Caco-2 (cell line): ENCODE measurements around the gene ANKRD61. TPM values are rescaled to one million over a fixed set of nuclear protein-coding genes. Genes with fewer than 3 reads are reported as not detected.
"Not testable (repeated sequence)": the region's sequence is repeated elsewhere in the genome, so short reads cannot be mapped to it uniquely, and the experiment has no call there.

Source experiments
- BruUV-seq: library from RNA; stranded (reverse); fragments of 400-500 nt; replicated peaks from 2 replicates; lab custom pipeline; 2021; lab: Mats Ljungman, UMichigan
- CTCF ChIA-PET: fragments of 300-600 bp; sonication (Branson Sonifier 250); formaldehyde crosslinking; loops from one replicate; lab custom pipeline; 2022; ENCODE audit warnings: antibody characterized with exemption; lab: Charles Lee
- POLR2A ChIA-PET: fragments of 300-600 bp; sonication (Branson Sonifier 250); formaldehyde crosslinking; loops from one replicate; lab custom pipeline; 2022; ENCODE audit warnings: antibody characterized with exemption; lab: Charles Lee
- DNase-seq, 2 experiments: peaks; one replicate each; pipeline versions ENCODE4 v3.0.0 to v3.0.0-alpha.2; 2020 to 2022
- H3K27me3 ChIP-seq: replicated peaks from 2 replicates; pipeline ENCODE4 v1.6.0; 2011; ENCODE audit warnings: low read length; ENCODE audit not compliant: control insufficient read depth, insufficient read depth
- H3K36me3 ChIP-seq: 2 replicates; pipeline ENCODE4 v1.5.1; 2011; ENCODE audit warnings: low read length; ENCODE audit not compliant: control insufficient read depth, insufficient read depth
- H3K4me1 ChIP-seq: fragments of 250-450 bp; sonication (Bioruptor Pico); 2 replicates; pipeline ENCODE4 v1.5.1; 2020; ENCODE audit warnings: mild to moderate bottlenecking
- H3K4me3 ChIP-seq: 2 replicates; pipeline ENCODE4 v1.5.1; 2011; ENCODE audit warnings: low read depth, mild to moderate bottlenecking, control low read depth, low read length
- H3K9me3 ChIP-seq: fragments of 250-450 bp; sonication (Bioruptor Pico); 2 replicates; pipeline ENCODE4 v1.5.1; 2020; ENCODE audit warnings: mild to moderate bottlenecking, moderate library complexity
- H3K27ac Mint-ChIP-seq: one replicate; pipeline ENCODE4 v1.8.0; 2022; ENCODE audit warnings: mixed read lengths; ENCODE audit not compliant: unreplicated experiment
- H3K27me3 Mint-ChIP-seq: one replicate; pipeline ENCODE4 v1.8.0; 2022; ENCODE audit warnings: mixed read lengths; ENCODE audit not compliant: insufficient read depth, unreplicated experiment
- H3K36me3 Mint-ChIP-seq: one replicate; pipeline ENCODE4 v1.8.0; 2022; ENCODE audit warnings: mild to moderate bottlenecking, mixed read lengths; ENCODE audit not compliant: insufficient read depth, unreplicated experiment
- H3K4me1 Mint-ChIP-seq: one replicate; pipeline ENCODE4 v1.8.0; 2022; ENCODE audit warnings: low read depth, mixed read lengths; ENCODE audit not compliant: unreplicated experiment
- H3K4me3 Mint-ChIP-seq: one replicate; pipeline ENCODE4 v1.8.0; 2022; ENCODE audit warnings: mild to moderate bottlenecking, moderate library complexity, mixed read lengths; ENCODE audit not compliant: unreplicated experiment
- H3K9me3 Mint-ChIP-seq: one replicate; pipeline ENCODE4 v1.8.0; 2022; ENCODE audit warnings: mixed read lengths; ENCODE audit not compliant: unreplicated experiment
- CTCF ChIP-seq, 2 experiments: fragments of 200-600 bp in 1 of 2; IDR thresholded peaks; 1 replicate in 1 of 2; 2 replicates in 1 of 2; pipeline versions ENCODE4 v1.5.1 to v1.8.0; 2011 to 2022; ENCODE audit warnings: antibody characterized with exemption in 1 of 2, control low read depth in 1 of 2, inconsistent platforms in 1 of 2, low read depth in 1 of 2, low read length in 1 of 2, mild to moderate bottlenecking in 1 of 2, moderate library complexity in 1 of 2; ENCODE audit not compliant: insufficient read depth in 1 of 2, severe bottlenecking in 1 of 2, unreplicated experiment in 1 of 2
- intact Hi-C: fragments of 100-400 bp; cut with micrococcal nuclease; formaldehyde crosslinking; loops from one replicate; pipeline ENCODE4 v1.10.0; 2022; ENCODE audit not compliant: unreplicated experiment
- total RNA-seq: library from RNA; stranded (reverse); gene quantifications from 2 replicates; pipeline ENCODE4 v1.2.3, GENCODE V29; 2022

Gene ANKRD61
- total RNA-seq, 1 experiment from 2014 or later = 0.32 TPM

GRCh38 chr7:6056616-6057015, 25.4 kb downstream of the ANKRD61 start:
- peaks cover 11% of the 10 kb centered on the region for H3K4me1 ChIP-seq
- intact Hi-C loops = no loop called here
- Mint-ChIP-seq H3K36me3 (peaks cover 50% of the 10 kb centered on the region), H3K4me3 (peak overlapping the region; percentile 93), H3K27me3 (no peaks in the 10 kb centered on the region), H3K27ac (no peak overlapping the region), H3K4me1 (no peaks in the 10 kb centered on the region), H3K9me3 (no peaks in the 10 kb centered on the region)
- CTCF ChIA-PET = interaction anchor here (0.8 kb wide), 1 partner anchor 8 kb away, joined by 3 read pairs; no protein-coding TSS in a partner anchor
- no peaks in the 10 kb centered on the region for H3K9me3 ChIP-seq
- H3K36me3 ChIP-seq = no peaks in the 10 kb centered on the region
- DNase-seq = no peak
- no peaks in the 10 kb centered on the region for H3K27me3 ChIP-seq
- no peak for TF ChIP-seq CTCF (IDR thresholded peaks at IDR 0.05; ENCODE audit: insufficient read depth in 1 of 2, low read depth in 1 of 2, low read length in 1 of 2, severe bottlenecking in 1 of 2, unreplicated experiment in 1 of 2)
- no TSS peak for BruUV-seq
- POLR2A ChIA-PET = interaction anchor here (0.6 kb wide), 1 partner anchor 37 kb away, joined by 3 read pairs; no protein-coding TSS in a partner anchor
- no peak overlapping the region for H3K4me3 ChIP-seq

- ChIA-PET POLR2A (interaction anchor here (0.5 to 0.7 kb wide), 3 partner anchors 31 to 232 kb away, joined by 6 to 7 read pairs (median 6); no protein-coding TSS in a partner anchor), CTCF (interaction anchor here (0.7 kb wide), 1 partner anchor 49 kb away, joined by 4 read pairs; the partner anchor contains the start of genes AIMP2 and PMS2)
- no peak for DNase-seq
- Mint-ChIP-seq H3K27me3 (no peaks in the 10 kb centered on the region), H3K9me3 (no peaks in the 10 kb centered on the region), H3K4me1 (no peaks in the 10 kb centered on the region), H3K36me3 (peaks cover 46% of the 10 kb centered on the region), H3K27ac (peak overlapping the region; percentile 98), H3K4me3 (peak overlapping the region; percentile 93)
- no peak for TF ChIP-seq CTCF (IDR thresholded peaks at IDR 0.05; ENCODE audit: insufficient read depth in 1 of 2, low read depth in 1 of 2, low read length in 1 of 2, severe bottlenecking in 1 of 2, unreplicated experiment in 1 of 2)
- intact Hi-C loops = no loop called here
- BruUV-seq = no TSS peak
- Histone ChIP-seq H3K27me3 (no peaks in the 10 kb centered on the region), H3K9me3 (no peaks in the 10 kb centered on the region), H3K36me3 (no peaks in the 10 kb centered on the region), H3K4me3 (peak overlapping the region; percentile 86), H3K4me1 (peaks cover 11% of the 10 kb centered on the region)
Measured at GRCh38 chr7:6057316-6058129, 26.3 kb downstream of the ANKRD61 start.

- intact Hi-C loops, BruUV-seq, DNase-seq, H3K9me3 ChIP-seq, H3K27me3 Mint-ChIP-seq, H3K27me3 ChIP-seq, H3K4me3 Mint-ChIP-seq, H3K9me3 Mint-ChIP-seq, CTCF ChIA-PET, H3K4me1 Mint-ChIP-seq, H3K4me3 ChIP-seq, POLR2A ChIA-PET, H3K36me3 ChIP-seq, H3K27ac Mint-ChIP-seq: not testable (repeated sequence)
- peaks cover 11% of the 10 kb centered on the region for H3K4me1 ChIP-seq
- peaks cover 25% of the 10 kb centered on the region for H3K36me3 Mint-ChIP-seq
Measured at GRCh38 chr7:6059941-6060340, 28.8 kb downstream of the ANKRD61 start.
